Esophagus squamous epithelium (tissue), 5 donors: ENCODE data around the gene ERF. TPM values are rescaled to one million over a fixed set of nuclear protein-coding genes. Genes with fewer than 3 reads are reported as not detected.

Experiments
- DNase-seq: peaks from one replicate; lab custom pipeline; 2025; lab: John Stamatoyannopoulos, UW
- H3K27ac ChIP-seq, 4 donors: fragments of 200-600 bp; sonication (generic); one replicate each; pipeline ENCODE4 v1.5.1; 2016 to 2019; ENCODE audit warnings: mild to moderate bottlenecking in 1 of 4
- H3K27me3 ChIP-seq, 4 donors: fragments of 200-600 bp; sonication (generic); 1 replicate in 3 of 4; 2 replicates in 1 of 4; pipeline versions ENCODE4 v1.5.1 to v1.6.0; 2017 to 2021; ENCODE audit warnings: antibody characterized with exemption in 1 of 4
- H3K36me3 ChIP-seq, 3 donors: fragments of 200-600 bp; sonication (generic); one replicate each; pipeline ENCODE4 v1.5.1; 2016 to 2019
- H3K4me1 ChIP-seq, 3 donors: fragments of 200-600 bp; sonication (generic); one replicate each; pipeline ENCODE4 v1.5.1; 2017 to 2019
- H3K4me3 ChIP-seq, 4 donors: fragments of 200-600 bp; sonication (generic); 1 replicate in 3 of 4; 2 replicates in 1 of 4; pipeline ENCODE4 v1.5.1; 2016 to 2019; ENCODE audit warnings: mild to moderate bottlenecking in 2 of 4, moderate library complexity in 1 of 4
- H3K9me3 ChIP-seq, 3 donors: fragments of 200-600 bp; sonication (generic); one replicate each; pipeline ENCODE4 v1.5.1; 2016 to 2019
- POLR2A ChIP-seq, 4 donors: fragments of 450-650 bp; IDR thresholded peaks; one replicate each; pipeline ENCODE4 v1.6.1; 2017; ENCODE audit warnings: antibody characterized with exemption in 4 of 4, mild to moderate bottlenecking in 4 of 4, moderate library complexity in 3 of 4
- WGBS, 2 donors: methylation state at CpG; one replicate each; pipeline ENCODE4 v1.1.5; 2018; 5-methylcytosine and 5-hydroxymethylcytosine counted together
- intact Hi-C: fragments of 100-400 bp; cut with DNase I; formaldehyde crosslinking; loops from one replicate; pipeline ENCODE4 v1.15.0; 2022
- total RNA-seq, 4 donors: library from RNA; depleted of rRNA; stranded (reverse); fragments of >200 nt; gene quantifications; one replicate each; pipeline ENCODE4 v1.1.0, GENCODE V29; 2016
- TF ChIP-seq, protein P1 (sequence below), 6 experiments: fragments of 450-650 bp in 4 of 6; fragments of 200-600 bp in 2 of 6; sonication (generic) in 2 of 6; IDR thresholded peaks; one replicate each; pipeline ENCODE4 v1.5.1; 2016 to 2019; ENCODE audit warnings: antibody characterized with exemption in 6 of 6, mild to moderate bottlenecking in 4 of 6, moderate library complexity in 4 of 6
- donor health status: DM: yes; HTN: yes; CAD: no.

Gene ERF
- total RNA-seq, 4 donors from 2014 or later: 13.3 to 32.5 (median 21.0) TPM

DNA sequence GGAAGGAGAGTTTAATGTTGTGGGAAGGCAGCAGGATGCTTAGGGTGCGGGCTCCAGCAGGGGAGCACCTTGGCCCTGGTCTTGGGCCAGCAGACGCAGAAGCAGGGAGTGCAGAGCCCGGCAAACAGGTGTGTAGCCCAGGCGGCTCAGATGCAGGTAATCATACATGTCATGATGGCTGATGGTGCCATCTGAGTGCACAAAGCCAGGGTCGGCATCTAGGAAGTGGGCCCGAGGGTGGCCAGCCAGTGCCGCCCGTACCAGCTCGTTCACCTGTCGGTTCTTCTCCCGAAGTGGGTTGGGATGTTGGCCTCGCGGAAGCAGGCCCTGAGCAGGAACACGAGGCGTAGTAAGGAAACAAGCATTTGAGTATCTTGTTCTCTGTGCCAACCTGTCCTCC lies 42.1 kb upstream of the ERF start:
- DNase-seq: no peak
- TF ChIP-seq POLR2A (IDR thresholded peaks at IDR 0.05): no peak
- TF ChIP-seq, protein P1, sequence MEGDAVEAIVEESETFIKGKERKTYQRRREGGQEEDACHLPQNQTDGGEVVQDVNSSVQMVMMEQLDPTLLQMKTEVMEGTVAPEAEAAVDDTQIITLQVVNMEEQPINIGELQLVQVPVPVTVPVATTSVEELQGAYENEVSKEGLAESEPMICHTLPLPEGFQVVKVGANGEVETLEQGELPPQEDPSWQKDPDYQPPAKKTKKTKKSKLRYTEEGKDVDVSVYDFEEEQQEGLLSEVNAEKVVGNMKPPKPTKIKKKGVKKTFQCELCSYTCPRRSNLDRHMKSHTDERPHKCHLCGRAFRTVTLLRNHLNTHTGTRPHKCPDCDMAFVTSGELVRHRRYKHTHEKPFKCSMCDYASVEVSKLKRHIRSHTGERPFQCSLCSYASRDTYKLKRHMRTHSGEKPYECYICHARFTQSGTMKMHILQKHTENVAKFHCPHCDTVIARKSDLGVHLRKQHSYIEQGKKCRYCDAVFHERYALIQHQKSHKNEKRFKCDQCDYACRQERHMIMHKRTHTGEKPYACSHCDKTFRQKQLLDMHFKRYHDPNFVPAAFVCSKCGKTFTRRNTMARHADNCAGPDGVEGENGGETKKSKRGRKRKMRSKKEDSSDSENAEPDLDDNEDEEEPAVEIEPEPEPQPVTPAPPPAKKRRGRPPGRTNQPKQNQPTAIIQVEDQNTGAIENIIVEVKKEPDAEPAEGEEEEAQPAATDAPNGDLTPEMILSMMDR (IDR thresholded peaks at IDR 0.05): no peak
- Histone ChIP-seq H3K27ac (no peak overlapping the region), H3K4me3 (no peak overlapping the region), H3K36me3 (peaks cover 25 to 47% (median 28%) of the 10 kb centered on the region in 3 donors), H3K9me3 (no peaks in the 10 kb centered on the region), H3K4me1 (peaks cover 0 to 20% (median 2%) of the 10 kb centered on the region in 3 donors), H3K27me3 (no peaks in the 10 kb centered on the region)
- WGBS, 2 donors: 85 to 88% methylated on average over 6 to 15 of the region's 15 CpGs
- intact Hi-C loops: loop anchor here (10.0 kb wide), 1 partner anchor 52 kb away; the partner anchor contains the start of gene GSK3A

DNA sequence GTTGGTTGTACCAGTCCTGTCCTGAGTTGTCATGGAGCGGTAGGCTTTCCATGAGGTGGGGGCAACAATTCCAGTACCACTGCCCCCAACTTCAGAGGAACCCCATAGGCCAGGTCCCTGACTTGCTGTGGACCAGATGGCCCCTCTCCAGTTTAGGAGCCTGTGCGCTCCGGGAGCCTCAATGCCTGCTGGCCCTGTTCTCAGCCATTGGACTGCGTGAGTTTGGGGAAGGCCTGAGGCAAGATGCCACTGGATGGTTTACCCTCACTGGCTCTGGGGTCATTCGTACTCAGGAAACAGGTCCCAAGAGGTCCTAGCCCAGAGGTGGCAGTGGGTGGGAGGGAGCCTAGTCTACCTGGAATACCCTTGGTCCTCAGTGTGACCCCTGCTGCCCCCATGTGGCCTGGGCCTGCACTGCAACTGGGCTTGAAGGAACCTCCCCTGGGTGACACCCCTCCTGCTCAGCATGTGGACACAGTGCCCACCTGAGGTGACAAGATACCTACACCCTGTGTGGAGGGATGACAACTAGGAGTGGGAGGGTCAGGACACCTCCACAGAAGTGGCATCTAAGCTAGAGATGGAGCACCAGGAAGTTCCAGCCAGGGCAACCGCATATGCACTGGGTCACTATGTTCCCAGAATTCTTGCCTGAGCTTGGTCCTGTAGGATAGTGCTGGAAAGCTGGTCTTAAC lies 41.0 kb upstream of the ERF start:
- DNase-seq: no peak
- H3K27ac ChIP-seq: no peak overlapping the region
- peaks cover 0 to 22% (median 6%) of the 10 kb centered on the region in 3 donors for H3K4me1 ChIP-seq
- TF ChIP-seq, protein P1 (IDR thresholded peaks at IDR 0.05): peak; percentile 88 to 97 (median 93)
- TF ChIP-seq POLR2A (IDR thresholded peaks at IDR 0.05): no peak
- no peaks in the 10 kb centered on the region for H3K9me3 ChIP-seq
- peaks cover 32 to 58% (median 33%) of the 10 kb centered on the region in 3 donors for H3K36me3 ChIP-seq
- intact Hi-C loops: loop anchor here (10.0 kb wide), 1 partner anchor 51 kb away; the partner anchor contains the start of gene GSK3A
- H3K4me3 ChIP-seq: no peak overlapping the region
- no peaks in the 10 kb centered on the region for H3K27me3 ChIP-seq
- 100% methylated on average over 1 to 2 of the region's 6 CpGs for WGBS, 2 donors

DNA sequence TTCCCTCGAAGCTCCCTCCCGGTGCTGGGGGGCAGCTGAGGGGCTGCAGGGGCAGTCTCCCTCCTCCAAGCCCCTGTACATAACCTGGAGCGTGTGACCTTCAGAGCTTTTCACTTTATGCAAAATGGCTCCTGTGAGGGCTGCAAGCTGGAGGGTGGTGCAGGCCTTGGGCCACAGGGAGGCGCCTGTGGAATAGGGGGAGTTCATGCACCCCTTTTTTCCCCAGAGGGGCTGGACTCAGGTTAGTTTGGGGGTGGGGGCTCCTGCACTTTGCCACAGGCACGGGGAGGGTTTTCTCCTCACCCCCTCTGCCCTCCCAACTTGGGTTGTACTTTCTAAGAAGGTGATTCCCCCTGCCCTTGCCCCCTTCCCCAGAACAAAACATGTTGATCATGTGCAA lies 40.4 kb upstream of the ERF start:
- Histone ChIP-seq H3K4me3 (no peak overlapping the region), H3K36me3 (peaks cover 38 to 64% (median 40%) of the 10 kb centered on the region in 3 donors), H3K4me1 (peaks cover 0 to 24% (median 6%) of the 10 kb centered on the region in 3 donors), H3K27me3 (no peaks in the 10 kb centered on the region), H3K9me3 (no peaks in the 10 kb centered on the region), H3K27ac (no peak overlapping the region)
- DNase-seq: no peak
- intact Hi-C loops: loop anchor here (10.0 kb wide), 1 partner anchor 51 kb away; the partner anchor contains the start of gene GSK3A
- WGBS, 2 donors: 65% methylated on average over 5 of the region's 5 CpGs; no CpG with 5 or more reads in 1 of the 2 donors
- no peak for TF ChIP-seq POLR2A (IDR thresholded peaks at IDR 0.05)
- TF ChIP-seq, protein P1 (IDR thresholded peaks at IDR 0.05): no peak

DNA sequence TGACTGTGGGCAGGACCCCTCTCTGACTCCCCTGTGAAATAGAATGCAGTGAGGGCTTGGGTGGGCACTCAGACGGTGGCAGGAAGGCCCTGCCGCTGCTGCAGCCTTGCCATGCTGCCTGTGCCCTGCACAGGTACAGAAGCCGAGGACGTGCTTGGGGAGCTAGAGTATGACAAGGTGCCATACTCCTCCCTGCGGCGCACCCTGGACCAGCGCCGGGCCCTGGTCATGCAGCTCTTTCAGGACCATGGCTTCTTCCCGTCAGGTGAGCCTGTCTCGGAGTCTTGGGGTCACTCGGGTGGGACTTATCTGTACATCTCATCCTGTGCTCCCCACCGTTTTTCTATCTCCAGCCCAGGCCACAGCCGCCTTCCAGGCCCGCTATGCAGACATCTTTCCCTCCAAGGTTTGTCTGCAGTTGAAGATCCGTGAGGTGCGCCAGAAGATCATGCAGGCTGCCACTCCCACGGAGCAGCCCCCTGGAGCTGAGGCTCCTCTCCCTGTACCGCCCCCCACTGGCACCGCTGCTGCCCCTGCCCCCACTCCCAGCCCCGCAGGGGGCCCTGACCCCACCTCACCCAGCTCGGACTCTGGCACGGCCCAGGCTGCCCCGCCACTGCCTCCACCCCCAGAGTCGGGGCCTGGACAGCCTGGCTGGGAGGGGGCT lies 39.7 kb upstream of the ERF start:
- Histone ChIP-seq H3K9me3 (no peaks in the 10 kb centered on the region), H3K4me3 (no peak overlapping the region), H3K4me1 (peaks cover 0 to 26% (median 6%) of the 10 kb centered on the region in 3 donors), H3K27ac (no peak overlapping the region), H3K27me3 (no peaks in the 10 kb centered on the region), H3K36me3 (peaks cover 46 to 72% (median 46%) of the 10 kb centered on the region in 3 donors)
- intact Hi-C loops: loop anchor here (10.0 kb wide), 1 partner anchor 50 kb away; the partner anchor contains the start of gene GSK3A
- no peak for DNase-seq
- WGBS, 2 donors: 84 to 90% methylated on average over 10 to 18 of the region's 24 CpGs
- TF ChIP-seq POLR2A (IDR thresholded peaks at IDR 0.05): no peak

DNA sequence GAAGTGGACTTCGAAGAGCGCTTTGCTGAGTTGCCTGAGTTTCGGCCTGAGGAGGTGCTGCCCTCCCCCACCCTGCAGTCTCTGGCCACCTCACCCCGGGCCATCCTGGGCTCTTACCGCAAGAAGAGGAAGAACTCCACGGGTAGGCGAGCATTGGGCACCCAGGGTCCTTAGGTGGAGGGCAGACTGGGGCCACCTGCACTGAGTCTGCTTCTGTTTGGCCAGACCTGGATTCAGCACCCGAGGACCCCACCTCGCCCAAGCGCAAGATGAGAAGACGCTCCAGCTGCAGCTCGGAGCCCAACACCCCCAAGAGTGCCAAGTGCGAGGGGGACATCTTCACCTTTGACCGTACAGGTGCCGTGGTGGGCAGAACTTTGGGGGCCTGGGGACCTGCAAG lies 39.0 kb upstream of the ERF start:
- no peak for DNase-seq
- no peak for TF ChIP-seq POLR2A (IDR thresholded peaks at IDR 0.05)
- TF ChIP-seq, protein P1 (IDR thresholded peaks at IDR 0.05): no peak
- 95% methylated on average over 4 of the region's 15 CpGs; no CpG with 5 or more reads in 1 of the 2 donors for WGBS, 2 donors
- Histone ChIP-seq H3K4me3 (no peak overlapping the region), H3K4me1 (peaks cover 0 to 26% (median 6%) of the 10 kb centered on the region in 3 donors), H3K27me3 (no peaks in the 10 kb centered on the region), H3K27ac (no peak overlapping the region), H3K36me3 (peaks cover 52 to 78% (median 53%) of the 10 kb centered on the region in 3 donors), H3K9me3 (no peaks in the 10 kb centered on the region)
- intact Hi-C loops: loop anchor here (10.0 kb wide), 1 partner anchor 49 kb away; the partner anchor contains the start of gene GSK3A
